HG03066 (cell line): ENCODE measurements around the gene BLOC1S1.
"Not testable (repeated sequence)": the region's sequence is repeated elsewhere in the genome, so short reads cannot be mapped to it uniquely, and the experiment has no call there.

Experiments
- ATAC-seq: cut with Tn5 transposase; IDR thresholded peaks from one replicate; pipeline ENCODE4 v1.9.1; 2021; ENCODE audit warnings: low read depth; ENCODE audit not compliant: unreplicated experiment

BLOC1S1 gene

GRCh38 chr12:55741931-55742680 is 26.3 kb downstream of the BLOC1S1 start:
- ATAC-seq: no peak

- peak; percentile 29 for ATAC-seq
Observed at GRCh38 chr12:55742719-55743405, 27.0 kb downstream of the BLOC1S1 start, which contains the start of gene GDF11. Gene GDF11 (plus strand): TSS chr12:55743122. CDS start chr12:55743317, 195 bp downstream.

GRCh38 chr12:55743406-55744339 is 27.8 kb downstream of the BLOC1S1 start:
- peak; percentile 49 for ATAC-seq

- ATAC-seq: no peak
Observed at GRCh38 chr12:55744340-55745030, 28.6 kb downstream of the BLOC1S1 start.

GRCh38 chr12:55745361-55746173 is 29.7 kb downstream of the BLOC1S1 start:
- ATAC-seq: no peak

- ATAC-seq: no peak
Observed at GRCh38 chr12:55746174-55746912, 30.5 kb downstream of the BLOC1S1 start.

- ATAC-seq: no peak
Observed at GRCh38 chr12:55746913-55747231, 31.0 kb downstream of the BLOC1S1 start.

GRCh38 chr12:55748230-55748993 is 32.6 kb downstream of the BLOC1S1 start:
- no peak for ATAC-seq

- ATAC-seq: no peak
Observed at GRCh38 chr12:55755246-55755645, 39.4 kb downstream of the BLOC1S1 start.

- no peak for ATAC-seq
Observed at GRCh38 chr12:55757701-55758100, 41.9 kb downstream of the BLOC1S1 start.

- ATAC-seq: not testable (repeated sequence)
Observed at GRCh38 chr12:55758575-55758974, 42.7 kb downstream of the BLOC1S1 start.

- ATAC-seq: no peak
Observed at GRCh38 chr12:55760663-55761062, 44.8 kb downstream of the BLOC1S1 start.

GRCh38 chr12:55762646-55763045 is 46.8 kb downstream of the BLOC1S1 start:
- ATAC-seq: no peak

- ATAC-seq: no peak
Observed at GRCh38 chr12:55765736-55766290, 50.0 kb downstream of the BLOC1S1 start.

- no peak for ATAC-seq
Observed at GRCh38 chr12:55767156-55767555, 51.3 kb downstream of the BLOC1S1 start.
